GM12892 (cell line): ENCODE data around the gene GPRC6A.

Experiments used
- POLR2A ChIP-seq: IDR thresholded peaks from 2 replicates; pipeline ENCODE4 v1.6.1; 2011; ENCODE audit warnings: low read depth, low read length, control low read depth
- POLR2AphosphoS5 ChIP-seq: IDR thresholded peaks from 2 replicates; pipeline ENCODE4 v1.6.1; 2011; ENCODE audit warnings: low read depth, low read length, control low read depth
- TAF1 ChIP-seq: IDR thresholded peaks from 2 replicates; pipeline ENCODE4 v1.6.1; 2011; ENCODE audit warnings: low read depth, mild to moderate bottlenecking, control low read depth, low read length, borderline replicate concordance

- TF ChIP-seq POLR2A (no peak), POLR2AphosphoS5 (no peak), TAF1 (no peak)
Observed at GRCh38 chr6:116761779-116762178, 67.1 kb downstream of the GPRC6A start.
